GM12875 (cell line): ENCODE data around the gene CTNNA3.

ENCODE experiments used
- H3K4me3 ChIP-seq: one replicate; pipeline ENCODE4 v1.5.1; 2011; ENCODE audit warnings: low read depth, low read length, control low read depth
- TF ChIP-seq, protein P1 (sequence below): IDR thresholded peaks from 2 replicates; pipeline ENCODE4 v1.5.1; 2011; ENCODE audit warnings: low read depth, mild to moderate bottlenecking, control low read depth, inconsistent platforms, low read length, moderate library complexity, borderline replicate concordance; ENCODE audit not compliant: insufficient read depth

CTNNA3 gene

DNA sequence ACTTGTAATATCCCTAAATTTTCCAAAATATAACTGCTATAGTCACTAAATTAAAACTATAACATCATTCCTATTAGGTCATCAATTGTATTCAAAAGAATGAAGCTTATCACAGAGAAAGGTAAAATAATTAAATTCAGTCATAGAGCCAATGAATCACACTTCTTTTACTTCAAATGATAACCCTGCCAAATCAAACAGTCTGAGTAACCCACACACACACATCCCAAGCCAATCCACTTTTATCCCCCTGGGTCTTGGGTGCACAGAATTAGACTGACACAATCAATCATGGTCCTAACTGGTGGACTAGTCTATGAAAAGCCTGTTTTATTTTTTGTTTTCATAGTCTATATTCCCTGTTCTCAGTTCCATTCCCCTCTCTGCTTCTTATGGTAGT lies 25.6 kb downstream of the CTNNA3 start:
- no peak overlapping the region for H3K4me3 ChIP-seq
- TF ChIP-seq, protein P1, sequence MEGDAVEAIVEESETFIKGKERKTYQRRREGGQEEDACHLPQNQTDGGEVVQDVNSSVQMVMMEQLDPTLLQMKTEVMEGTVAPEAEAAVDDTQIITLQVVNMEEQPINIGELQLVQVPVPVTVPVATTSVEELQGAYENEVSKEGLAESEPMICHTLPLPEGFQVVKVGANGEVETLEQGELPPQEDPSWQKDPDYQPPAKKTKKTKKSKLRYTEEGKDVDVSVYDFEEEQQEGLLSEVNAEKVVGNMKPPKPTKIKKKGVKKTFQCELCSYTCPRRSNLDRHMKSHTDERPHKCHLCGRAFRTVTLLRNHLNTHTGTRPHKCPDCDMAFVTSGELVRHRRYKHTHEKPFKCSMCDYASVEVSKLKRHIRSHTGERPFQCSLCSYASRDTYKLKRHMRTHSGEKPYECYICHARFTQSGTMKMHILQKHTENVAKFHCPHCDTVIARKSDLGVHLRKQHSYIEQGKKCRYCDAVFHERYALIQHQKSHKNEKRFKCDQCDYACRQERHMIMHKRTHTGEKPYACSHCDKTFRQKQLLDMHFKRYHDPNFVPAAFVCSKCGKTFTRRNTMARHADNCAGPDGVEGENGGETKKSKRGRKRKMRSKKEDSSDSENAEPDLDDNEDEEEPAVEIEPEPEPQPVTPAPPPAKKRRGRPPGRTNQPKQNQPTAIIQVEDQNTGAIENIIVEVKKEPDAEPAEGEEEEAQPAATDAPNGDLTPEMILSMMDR: no peak

GRCh38 chr10:67669978-67670377 lies 26.0 kb downstream of the CTNNA3 start:
- TF ChIP-seq, protein P1: no peak
- no peak overlapping the region for H3K4me3 ChIP-seq

- TF ChIP-seq, protein P1: no peak
- H3K4me3 ChIP-seq: no peak overlapping the region
Measured at GRCh38 chr10:67668448-67668847, 27.5 kb downstream of the CTNNA3 start.

DNA sequence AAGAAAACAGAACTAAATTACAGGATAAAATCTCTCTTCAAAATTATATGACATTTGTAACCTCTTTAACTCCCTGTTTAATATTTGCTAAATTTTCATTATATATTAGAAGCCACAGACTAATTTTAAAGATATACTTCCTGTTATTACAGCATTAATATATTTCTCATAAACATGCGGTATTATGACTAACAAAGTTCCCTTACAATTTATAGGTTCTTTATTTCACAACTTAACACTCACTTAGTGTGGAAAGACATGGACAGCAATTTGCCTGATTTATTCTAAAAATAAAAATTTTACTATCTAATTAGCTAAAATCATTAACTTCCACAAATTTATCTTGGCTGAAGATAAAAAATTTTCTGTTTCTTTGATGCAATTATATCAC lies 29.0 kb downstream of the CTNNA3 start:
- TF ChIP-seq, protein P1: no peak

DNA sequence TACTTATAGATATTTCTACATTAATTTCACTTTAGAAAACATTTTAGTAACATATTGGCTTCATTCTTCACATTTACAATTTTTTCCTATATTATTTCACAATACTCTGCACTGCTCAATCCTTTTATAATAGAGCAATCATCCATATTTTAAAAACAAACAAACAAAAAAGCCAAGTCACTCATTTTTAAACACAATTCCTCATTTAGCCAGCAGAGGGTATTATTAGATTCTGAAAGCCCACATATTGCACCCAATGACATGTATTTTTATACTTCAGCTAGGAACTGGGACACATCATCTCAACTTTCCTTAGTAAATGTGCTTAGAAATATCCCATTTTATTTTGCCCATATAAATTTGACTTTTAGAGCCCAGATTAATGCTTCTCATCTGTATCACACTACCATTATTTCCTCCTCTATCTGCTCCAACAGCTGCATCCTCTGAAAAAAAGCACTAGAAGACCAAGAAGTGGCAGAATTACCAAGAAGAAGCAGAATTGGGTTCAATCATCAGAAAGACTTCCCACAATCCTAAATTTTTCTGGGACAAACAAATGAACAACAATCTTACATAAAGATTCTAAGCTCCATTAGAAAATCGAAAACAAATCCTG lies 29.5 kb downstream of the CTNNA3 start:
- TF ChIP-seq, protein P1: no peak
- no peak overlapping the region for H3K4me3 ChIP-seq

More for the DNA sequence above, 29.0 kb downstream of the CTNNA3 start:
- H3K4me3 ChIP-seq: no peak overlapping the region

- TF ChIP-seq, protein P1: no peak
- no peak overlapping the region for H3K4me3 ChIP-seq
Measured at GRCh38 chr10:67665491-67665890, 30.5 kb downstream of the CTNNA3 start.

GRCh38 chr10:67664942-67665341 lies 31.1 kb downstream of the CTNNA3 start:
- no peak overlapping the region for H3K4me3 ChIP-seq
- TF ChIP-seq, protein P1: no peak
